H1 (cell line): ENCODE data around the gene MARK3. TPM values are rescaled to one million over a fixed set of nuclear protein-coding genes. Genes with fewer than 3 reads are reported as not detected.

ENCODE experiments used
- CTCF ChIA-PET: fragments of 300-600 bp; sonication (Branson Sonifier 250); formaldehyde crosslinking; loops from one replicate; lab custom pipeline; 2021; ENCODE audit not compliant: partially characterized antibody; lab: Charles Lee
- POLR2A ChIA-PET: fragments of 300-600 bp; sonication (Branson Sonifier 250); formaldehyde crosslinking; loops from one replicate; lab custom pipeline; 2021; ENCODE audit warnings: inconsistent platforms; ENCODE audit not compliant: partially characterized antibody; lab: Charles Lee
- DNase-seq, 2 experiments: peaks; one replicate each; pipeline versions ENCODE4 v3.0.0 to v3.0.0-alpha.2; 2010 to 2022; ENCODE audit warnings: low spot score in 2 of 2, low read depth in 1 of 2, mixed read lengths in 1 of 2
- FAIRE-seq: peaks from 2 replicates; lab custom pipeline; 2011; peaks lifted over from hg19 to GRCh38; lab: Jason Lieb, UNC
- H2AFZ ChIP-seq: 2 replicates; pipeline ENCODE4 v1.8.1; 2012; ENCODE audit warnings: low read length, inconsistent platforms
- H2AK5ac ChIP-seq: 2 replicates; pipeline ENCODE4 v1.6.1; 2013; ENCODE audit warnings: low read depth, low read length
- H2BK120ac ChIP-seq: replicated peaks from 2 replicates; pipeline ENCODE3; 2013; ENCODE audit warnings: low read depth, low read length, inconsistent platforms
- H2BK12ac ChIP-seq: 2 replicates; pipeline ENCODE4 v1.6.1; 2013; ENCODE audit warnings: low read depth, low read length
- H2BK15ac ChIP-seq: 2 replicates; pipeline ENCODE4 v1.6.1; 2013; ENCODE audit warnings: low read length
- H2BK20ac ChIP-seq: 2 replicates; pipeline ENCODE4 v1.6.1; 2013; ENCODE audit warnings: low read length
- H2BK5ac ChIP-seq: 2 replicates; pipeline ENCODE4 v1.6.1; 2013; ENCODE audit warnings: low read depth, low read length
- H3K14ac ChIP-seq: 2 replicates; pipeline ENCODE4 v1.6.1; 2013; ENCODE audit warnings: inconsistent platforms; ENCODE audit not compliant: insufficient read length
- H3K18ac ChIP-seq: 2 replicates; pipeline ENCODE4 v1.6.1; 2013; ENCODE audit warnings: low read length; ENCODE audit errors: extremely low read depth
- H3K23ac ChIP-seq: 2 replicates; pipeline ENCODE4 v1.6.1; 2013; ENCODE audit warnings: inconsistent platforms; ENCODE audit not compliant: insufficient read length
- H3K23me2 ChIP-seq: 2 replicates; pipeline ENCODE4 v1.6.1; 2013; ENCODE audit warnings: low read depth, low read length
- H3K27ac ChIP-seq: 2 replicates; pipeline ENCODE4 v1.6.1; 2011; ENCODE audit warnings: low read depth, low read length, inconsistent platforms
- H3K27me3 ChIP-seq, 4 experiments: replicated peaks in 1 of 4; 1 replicate in 1 of 4; 2 replicates in 3 of 4; pipeline versions ENCODE4 v1.6.1 to v1.8.1; 2011 to 2013; ENCODE audit warnings: low read length in 3 of 4, mild to moderate bottlenecking in 3 of 4, inconsistent platforms in 2 of 4, mixed read lengths in 2 of 4, moderate library complexity in 1 of 4; ENCODE audit not compliant: control insufficient read depth in 3 of 4, insufficient read depth in 3 of 4; ENCODE audit errors: extremely low read depth in 1 of 4
- H3K36me3 ChIP-seq, 4 experiments: 2 replicates each; pipeline versions ENCODE4 v1.6.1 to v1.8.1; 2011 to 2013; ENCODE audit warnings: mild to moderate bottlenecking in 4 of 4, low read length in 3 of 4, moderate library complexity in 2 of 4, control low read depth in 1 of 4, inconsistent platforms in 1 of 4; ENCODE audit not compliant: insufficient read depth in 4 of 4, control insufficient read depth in 2 of 4
- H3K4ac ChIP-seq: replicated peaks from 2 replicates; pipeline ENCODE3; 2013; ENCODE audit warnings: low read length, low read depth, mixed read lengths, inconsistent platforms; ENCODE audit not compliant: insufficient read length
- H3K4me1 ChIP-seq, 4 experiments: replicated peaks in 1 of 4; 1 replicate in 1 of 4; 2 replicates in 3 of 4; pipeline versions ENCODE4 v1.6.1 to v1.8.1; 2011 to 2013; ENCODE audit warnings: low read length in 3 of 4, inconsistent platforms in 2 of 4, mixed read lengths in 1 of 4; ENCODE audit not compliant: insufficient read depth in 4 of 4, control insufficient read depth in 3 of 4
- H3K4me2 ChIP-seq, 2 experiments: 2 replicates each; pipeline versions ENCODE4 v1.6.1 to v1.8.1; 2011 to 2013; ENCODE audit warnings: low read depth in 2 of 2, low read length in 2 of 2, control low read depth in 1 of 2, inconsistent platforms in 1 of 2, mild to moderate bottlenecking in 1 of 2; ENCODE audit not compliant: insufficient read depth in 1 of 2
- H3K4me3 ChIP-seq, 4 experiments: fragments of 200-600, 300-600 bp in 1 of 4; sonication (generic), shearing (Covaris generic), sonication (Bioruptor Twin) in 1 of 4; 2 replicates each; pipeline versions ENCODE4 v1.5.1 to v1.8.1; 2011 to 2016; ENCODE audit warnings: low read length in 4 of 4, low read depth in 3 of 4, control low read depth in 2 of 4, inconsistent platforms in 2 of 4, mild to moderate bottlenecking in 2 of 4, mixed read lengths in 1 of 4, moderate library complexity in 1 of 4; ENCODE audit not compliant: insufficient read depth in 2 of 4; ENCODE audit errors: extremely low read depth in 1 of 4
- H3K56ac ChIP-seq: replicated peaks from 2 replicates; pipeline ENCODE3; 2013; ENCODE audit warnings: low read depth, mild to moderate bottlenecking, mixed read lengths, low read length, inconsistent platforms; ENCODE audit not compliant: insufficient read length
- H3K79me1 ChIP-seq: 2 replicates; pipeline ENCODE4 v1.6.1; 2013; ENCODE audit warnings: low read depth, low read length, control low read depth
- H3K79me2 ChIP-seq, 2 experiments: 2 replicates each; pipeline versions ENCODE4 v1.6.1 to v1.8.1; 2012 to 2013; ENCODE audit warnings: low read length in 2 of 2, mild to moderate bottlenecking in 2 of 2, inconsistent platforms in 1 of 2; ENCODE audit not compliant: insufficient read depth in 2 of 2, control insufficient read depth in 1 of 2
- H3K9ac ChIP-seq, 4 experiments: replicated peaks in 1 of 4; 1 replicate in 1 of 4; 2 replicates in 3 of 4; pipeline versions ENCODE4 v1.6.1 to v1.8.1; 2011 to 2013; ENCODE audit warnings: low read depth in 3 of 4, low read length in 3 of 4, control low read depth in 2 of 4, mild to moderate bottlenecking in 2 of 4, moderate library complexity in 2 of 4, inconsistent platforms in 1 of 4; ENCODE audit errors: extremely low read depth in 1 of 4
- H3K9me3 ChIP-seq, 2 experiments: 2 replicates each; pipeline versions ENCODE4 v1.6.1 to v1.8.1; 2012 to 2013; ENCODE audit warnings: mild to moderate bottlenecking in 2 of 2, moderate library complexity in 2 of 2, control low read depth in 1 of 2, inconsistent platforms in 1 of 2, low read depth in 1 of 2, low read length in 1 of 2, mixed read lengths in 1 of 2; ENCODE audit not compliant: insufficient read depth in 2 of 2
- H4K20me1 ChIP-seq, 2 experiments: replicated peaks in 1 of 2; 2 replicates each; pipeline versions ENCODE3 to v1.8.1; 2011 to 2013; ENCODE audit warnings: inconsistent platforms in 2 of 2, low read length in 2 of 2, mild to moderate bottlenecking in 1 of 2; ENCODE audit not compliant: insufficient read depth in 2 of 2, control insufficient read depth in 1 of 2
- H4K5ac ChIP-seq: 2 replicates; pipeline ENCODE4 v1.6.1; 2013; ENCODE audit warnings: low read length, low read depth, mixed read lengths, inconsistent platforms; ENCODE audit not compliant: insufficient read length
- H4K8ac ChIP-seq: 2 replicates; pipeline ENCODE4 v1.8.0; 2013; ENCODE audit warnings: mild to moderate bottlenecking, moderate library complexity, low read length, inconsistent platforms; ENCODE audit not compliant: insufficient read depth; ENCODE audit errors: extremely low read depth
- H4K91ac ChIP-seq: replicated peaks from 2 replicates; pipeline ENCODE3; 2013; ENCODE audit warnings: low read length, mixed read lengths, inconsistent platforms; ENCODE audit not compliant: insufficient read length
- BACH1 ChIP-seq: IDR thresholded peaks from 2 replicates; pipeline ENCODE4 v1.6.1; 2012; ENCODE audit warnings: low read length, improper control_type of control experiment
- CHD2 ChIP-seq: IDR thresholded peaks from 2 replicates; pipeline ENCODE4 v1.6.1; 2012; ENCODE audit warnings: low read length, improper control_type of control experiment
- CREB1 ChIP-seq: IDR thresholded peaks from 2 replicates; pipeline ENCODE4 v1.6.1; 2012; ENCODE audit warnings: inconsistent platforms
- NRF1 ChIP-seq: IDR thresholded peaks from 2 replicates; pipeline ENCODE4 v1.6.1; 2011; ENCODE audit warnings: mild to moderate bottlenecking, low read depth, low read length, improper control_type of control experiment
- RAD21 ChIP-seq, 2 experiments: IDR thresholded peaks in 1 of 2; conservative IDR thresholded peaks in 1 of 2; 2 replicates each; pipeline ENCODE4 v1.6.1; 2011; ENCODE audit warnings: low read depth in 2 of 2, low read length in 2 of 2, improper control_type of control experiment in 1 of 2, inconsistent platforms in 1 of 2, mild to moderate bottlenecking in 1 of 2, moderate library complexity in 1 of 2
- SAP30 ChIP-seq: fragments of 300-600 bp; sonication (generic); IDR thresholded peaks from 2 replicates; pipeline ENCODE4 v1.7.1; 2012; ENCODE audit warnings: low read length, moderate library complexity, mild to moderate bottlenecking, inconsistent platforms; ENCODE audit not compliant: insufficient read depth, insufficient replicate concordance
- WGBS, 2 experiments: shearing (Covaris generic) in 1 of 2; methylation state at CpG; one replicate each; pipeline versions ENCODE4 v1.1.6 to v1.1.7; 2013 to 2015; ENCODE audit warnings: low lambda C conversion rate in 2 of 2, mixed read lengths in 2 of 2, inconsistent platforms in 1 of 2, low coverage in 1 of 2, missing lambda C conversion rate in 1 of 2; ENCODE audit not compliant: insufficient replicate concordance in 2 of 2, insufficient coverage in 1 of 2, insufficient read length in 1 of 2; ENCODE audit errors: extremely low coverage in 1 of 2, missing lambda C conversion rate in 1 of 2; 5-methylcytosine and 5-hydroxymethylcytosine counted together
- polyA plus RNA-seq, 7 experiments: library from polyadenylated mRNA; depleted of rRNA in 3 of 7; stranded (reverse) in 5 of 7; unstranded in 2 of 7; fragments of >200 nt in 5 of 7; fragments of 200-250 nt in 2 of 7; gene quantifications; 1 replicate in 5 of 7; 2 replicates in 1 of 7; 4 replicates in 1 of 7; pipeline versions ENCODE4 v1.2.1 to v1.2.3, GENCODE V29; 2011 to 2013; ENCODE audit warnings: missing spikeins in 2 of 7, mixed read lengths in 2 of 7
- total RNA-seq: library from RNA; stranded (reverse); fragmentation: NEBNext Ultra II Directional; extraction: Animal tissue kit (Norgen Biotek cat#: 25700); gene quantifications from 2 replicates; pipeline ENCODE4 v1.2.1, GENCODE V29; 2021
- TF ChIP-seq, protein P1 (sequence below), 3 experiments: IDR thresholded peaks; 1 replicate in 2 of 3; 2 replicates in 1 of 3; pipeline versions ENCODE4 v1.5.1 to v1.6.1; 2011; ENCODE audit warnings: low read length in 3 of 3, mild to moderate bottlenecking in 3 of 3, inconsistent platforms in 2 of 3, low read depth in 1 of 3, moderate library complexity in 1 of 3; ENCODE audit not compliant: insufficient read depth in 1 of 3; ENCODE audit errors: control extremely low read depth in 1 of 3
- TF ChIP-seq, protein P2 (sequence below): IDR thresholded peaks from 2 replicates; pipeline ENCODE4 v1.6.1; 2011; ENCODE audit warnings: low read length, improper control_type of control experiment
- TF ChIP-seq, protein P3 (sequence below): IDR thresholded peaks from 2 replicates; pipeline ENCODE4 v1.6.1; 2012; ENCODE audit warnings: inconsistent platforms

The MARK3 gene
- total and polyA plus RNA-seq, 2 of the 8 experiments (the other 6 are each of a cell fraction or from before 2014, with no cell fraction given): 39.4 to 76.9 TPM

DNA sequence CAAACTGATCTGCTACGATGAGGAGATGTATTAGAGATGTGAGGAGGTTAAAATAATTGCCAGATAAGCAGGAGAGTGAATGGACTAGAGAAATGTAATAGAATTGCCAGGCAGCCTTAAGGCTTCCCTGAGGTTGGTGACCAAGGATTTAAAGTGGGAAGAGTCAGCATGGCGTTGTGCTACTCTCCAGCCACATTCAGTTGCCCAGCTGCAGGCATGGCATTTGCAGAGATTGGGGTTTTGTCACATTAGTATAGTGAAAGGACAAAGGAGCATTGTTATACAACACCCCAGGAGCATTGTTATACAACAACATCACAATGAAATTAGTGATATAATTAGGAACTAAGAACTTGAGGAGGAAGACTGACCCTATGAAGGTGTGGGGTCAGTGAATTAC lies 31.7 kb downstream of the MARK3 start:
- no peaks in the 10 kb centered on the region for H3K23me2 ChIP-seq
- WGBS, 2 experiments: 81% methylated on average over 2 of the region's 2 CpGs; no CpG with 5 or more reads in 1 of the 2 experiments
- POLR2A ChIA-PET: interaction anchor here (0.9 to 1.9 kb wide), 6 partner anchors 10 to 212 kb away, joined by 3 to 6 read pairs (median 4); partner anchors contain the start of gene KLC1
- peaks cover 2 to 11% (median 7%) of the 10 kb centered on the region in 4 experiments for H3K4me1 ChIP-seq
- no peak overlapping the region for H4K5ac ChIP-seq
- no peak overlapping the region for H2BK5ac ChIP-seq
- no peaks in the 10 kb centered on the region for H3K27me3 ChIP-seq
- no peak overlapping the region for H2AFZ ChIP-seq
- no peak overlapping the region for H3K9ac ChIP-seq
- H3K4ac ChIP-seq: no peak overlapping the region
- H2AK5ac ChIP-seq: no peak overlapping the region
- H3K4me3 ChIP-seq: no peak overlapping the region
- H2BK20ac ChIP-seq: no peak overlapping the region
- peaks cover 0 to 9% of the 10 kb centered on the region in 2 experiments for H4K20me1 ChIP-seq
- peaks cover 0 to 18% (median 2%) of the 10 kb centered on the region in 4 experiments; a peak in 2 of 8 replicates for H3K36me3 ChIP-seq
- peak; percentile 32 for FAIRE-seq
- CTCF ChIA-PET: interaction anchor here (0.6 to 2.7 kb wide), 6 partner anchors 10 to 47 kb away, joined by 3 to 17 read pairs (median 4); no protein-coding TSS in a partner anchor
- no peak overlapping the region for H2BK120ac ChIP-seq
- no peak overlapping the region for H3K14ac ChIP-seq
- H3K23ac ChIP-seq: no peak overlapping the region
- peaks cover 0 to 47% of the 10 kb centered on the region in 2 experiments; a peak in 2 of 4 replicates for H3K79me2 ChIP-seq
- H3K9me3 ChIP-seq: no peaks in the 10 kb centered on the region
- no peak overlapping the region for H3K27ac ChIP-seq
- H2BK12ac ChIP-seq: no peak overlapping the region
- no peak overlapping the region for H2BK15ac ChIP-seq
- no peak overlapping the region for H3K56ac ChIP-seq
- no peak overlapping the region for H4K8ac ChIP-seq
- no peak overlapping the region for H4K91ac ChIP-seq
- H3K79me1 ChIP-seq: peaks cover 5% of the 10 kb centered on the region; the same call in 1 of the 2 replicates
- no peak overlapping the region for H3K18ac ChIP-seq
- peak overlapping the region; percentile 16 to 35; a peak in 1 of 4 replicates for H3K4me2 ChIP-seq
- DNase-seq: no peak
- TF ChIP-seq, protein P1, sequence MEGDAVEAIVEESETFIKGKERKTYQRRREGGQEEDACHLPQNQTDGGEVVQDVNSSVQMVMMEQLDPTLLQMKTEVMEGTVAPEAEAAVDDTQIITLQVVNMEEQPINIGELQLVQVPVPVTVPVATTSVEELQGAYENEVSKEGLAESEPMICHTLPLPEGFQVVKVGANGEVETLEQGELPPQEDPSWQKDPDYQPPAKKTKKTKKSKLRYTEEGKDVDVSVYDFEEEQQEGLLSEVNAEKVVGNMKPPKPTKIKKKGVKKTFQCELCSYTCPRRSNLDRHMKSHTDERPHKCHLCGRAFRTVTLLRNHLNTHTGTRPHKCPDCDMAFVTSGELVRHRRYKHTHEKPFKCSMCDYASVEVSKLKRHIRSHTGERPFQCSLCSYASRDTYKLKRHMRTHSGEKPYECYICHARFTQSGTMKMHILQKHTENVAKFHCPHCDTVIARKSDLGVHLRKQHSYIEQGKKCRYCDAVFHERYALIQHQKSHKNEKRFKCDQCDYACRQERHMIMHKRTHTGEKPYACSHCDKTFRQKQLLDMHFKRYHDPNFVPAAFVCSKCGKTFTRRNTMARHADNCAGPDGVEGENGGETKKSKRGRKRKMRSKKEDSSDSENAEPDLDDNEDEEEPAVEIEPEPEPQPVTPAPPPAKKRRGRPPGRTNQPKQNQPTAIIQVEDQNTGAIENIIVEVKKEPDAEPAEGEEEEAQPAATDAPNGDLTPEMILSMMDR (IDR thresholded peaks at IDR 0.05; ENCODE audit: control extremely low read depth in 1 of 3, insufficient read depth in 1 of 3, low read depth in 1 of 3, low read length in 3 of 3): no peak
- no peak for TF ChIP-seq NRF1
- no peak for TF ChIP-seq SAP30
- no peak for TF ChIP-seq RAD21 (IDR thresholded peaks at IDR 0.05 in 1 of 2, conservative IDR thresholded peaks at IDR 0.05 in 1 of 2; ENCODE audit: low read depth in 2 of 2, low read length in 2 of 2)
- no peak for TF ChIP-seq CREB1
- no peak for TF ChIP-seq CHD2
- TF ChIP-seq, protein P2, sequence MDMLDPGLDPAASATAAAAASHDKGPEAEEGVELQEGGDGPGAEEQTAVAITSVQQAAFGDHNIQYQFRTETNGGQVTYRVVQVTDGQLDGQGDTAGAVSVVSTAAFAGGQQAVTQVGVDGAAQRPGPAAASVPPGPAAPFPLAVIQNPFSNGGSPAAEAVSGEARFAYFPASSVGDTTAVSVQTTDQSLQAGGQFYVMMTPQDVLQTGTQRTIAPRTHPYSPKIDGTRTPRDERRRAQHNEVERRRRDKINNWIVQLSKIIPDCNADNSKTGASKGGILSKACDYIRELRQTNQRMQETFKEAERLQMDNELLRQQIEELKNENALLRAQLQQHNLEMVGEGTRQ: no peak
- TF ChIP-seq, protein P3, sequence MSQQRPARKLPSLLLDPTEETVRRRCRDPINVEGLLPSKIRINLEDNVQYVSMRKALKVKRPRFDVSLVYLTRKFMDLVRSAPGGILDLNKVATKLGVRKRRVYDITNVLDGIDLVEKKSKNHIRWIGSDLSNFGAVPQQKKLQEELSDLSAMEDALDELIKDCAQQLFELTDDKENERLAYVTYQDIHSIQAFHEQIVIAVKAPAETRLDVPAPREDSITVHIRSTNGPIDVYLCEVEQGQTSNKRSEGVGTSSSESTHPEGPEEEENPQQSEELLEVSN: no peak
- TF ChIP-seq BACH1: no peak
